Amniotic stem cell (primary cell): ENCODE data around the gene AGBL4.

Source experiments
- DNase-seq: peaks from one replicate; lab custom pipeline; 2025; lab: John Stamatoyannopoulos, UW

The AGBL4 gene

DNA sequence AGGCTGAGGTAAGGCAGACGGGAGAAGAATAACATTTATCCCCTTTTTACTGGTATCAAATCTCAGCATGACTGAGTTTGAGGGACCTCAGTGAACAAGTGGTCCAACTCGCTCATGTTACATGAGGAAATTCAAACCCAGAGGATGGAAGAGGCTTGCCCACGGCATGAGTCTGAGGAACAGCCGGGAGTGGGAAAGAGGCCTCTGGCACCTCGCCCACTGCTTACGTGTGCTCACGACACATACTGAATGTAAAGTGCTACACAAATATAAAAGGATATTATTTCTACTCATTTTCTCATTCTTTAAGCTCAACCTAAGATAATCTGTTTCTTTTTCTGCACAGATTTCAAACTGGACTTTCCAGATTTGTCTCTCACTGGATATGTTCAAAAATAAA lies 1261.8 kb downstream of the AGBL4 start:
- DNase-seq = peak; percentile 28

DNA sequence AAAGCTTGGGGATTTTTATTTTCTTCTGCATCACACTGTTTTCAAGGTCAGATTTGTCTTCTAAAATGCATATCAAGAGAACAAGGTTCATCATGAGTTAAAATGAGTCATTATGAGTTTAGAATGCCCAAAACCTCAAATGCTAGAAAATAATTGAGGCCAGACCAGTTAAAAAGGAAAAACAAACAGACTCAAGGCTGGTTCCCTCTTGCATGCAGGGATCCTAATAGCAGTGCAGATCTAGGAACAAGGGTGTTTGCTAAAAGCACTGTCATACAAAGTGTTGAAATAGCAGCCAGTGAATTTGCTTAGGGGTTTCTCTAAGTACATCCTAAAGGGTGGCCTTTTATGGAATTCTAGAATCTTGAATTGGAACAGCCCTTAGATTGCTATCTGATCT lies 1262.3 kb downstream of the AGBL4 start:
- no peak for DNase-seq

- DNase-seq = no peak
Observed at GRCh38 chr1:48760857-48761256, 1262.9 kb downstream of the AGBL4 start.

GRCh38 chr1:48758976-48759375 lies 1264.8 kb downstream of the AGBL4 start:
- no peak for DNase-seq

GRCh38 chr1:48757363-48757762 lies 1266.4 kb downstream of the AGBL4 start:
- no peak for DNase-seq

- DNase-seq = no peak
Observed at GRCh38 chr1:48756683-48757316, 1267.0 kb downstream of the AGBL4 start.

DNA sequence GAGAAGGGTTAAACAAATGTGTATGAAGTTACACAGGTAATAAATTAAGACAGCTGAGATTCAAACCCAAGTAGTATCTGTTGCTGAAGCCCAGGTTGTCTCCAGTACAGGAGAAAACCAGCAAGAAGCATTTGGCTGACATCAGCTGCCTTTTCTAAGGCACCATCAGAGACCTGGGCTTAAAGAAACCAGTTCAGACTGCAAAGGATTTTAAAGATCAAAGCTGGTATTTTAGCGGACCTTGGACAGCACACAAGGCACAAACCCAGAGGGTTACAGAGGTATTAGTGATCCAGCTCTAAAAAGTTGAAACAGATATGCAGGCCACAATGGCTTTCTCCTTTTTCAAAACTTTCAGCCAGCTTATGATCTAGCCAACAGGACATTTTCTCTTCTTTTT lies 1270.5 kb downstream of the AGBL4 start:
- DNase-seq = no peak

DNA sequence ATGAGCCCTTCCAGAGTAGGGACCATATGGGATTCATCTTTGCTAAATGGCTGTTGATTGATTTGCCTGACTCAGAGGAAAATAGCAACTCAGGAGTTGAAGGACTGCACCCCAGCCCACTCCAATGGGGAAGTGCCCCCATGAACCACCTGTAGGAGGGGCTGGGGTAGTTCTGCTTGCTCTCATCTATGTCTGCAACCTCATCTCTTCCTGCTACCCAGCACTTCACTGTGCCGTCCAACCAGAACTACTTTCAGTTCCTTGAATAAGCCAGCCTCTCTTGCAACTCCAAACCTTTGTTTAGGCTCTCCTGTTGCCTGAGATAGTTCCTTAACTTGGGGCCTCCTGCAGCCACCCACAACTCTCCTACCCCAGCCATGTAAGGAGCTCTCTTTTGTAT lies 1273.6 kb downstream of the AGBL4 start:
- no peak for DNase-seq

DNA sequence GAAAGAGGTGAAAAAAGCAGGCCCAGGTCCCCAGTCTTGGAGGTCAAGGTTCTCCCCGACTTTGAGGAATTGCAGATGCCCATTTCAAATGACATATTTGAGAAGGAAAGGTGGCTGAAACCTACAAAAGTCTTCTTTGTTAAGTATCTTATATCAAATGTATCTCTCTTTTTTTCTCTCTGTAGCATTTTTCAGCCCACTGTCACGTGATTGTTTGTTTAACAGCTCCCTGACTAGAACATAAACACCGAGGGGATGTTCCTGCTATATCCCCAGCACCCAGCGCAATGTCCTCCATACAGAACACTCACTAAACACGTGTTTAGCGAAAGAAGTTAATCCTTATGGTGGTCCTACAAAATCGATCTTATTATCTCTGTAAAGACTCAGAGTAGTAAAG lies 1274.7 kb downstream of the AGBL4 start:
- no peak for DNase-seq

DNA sequence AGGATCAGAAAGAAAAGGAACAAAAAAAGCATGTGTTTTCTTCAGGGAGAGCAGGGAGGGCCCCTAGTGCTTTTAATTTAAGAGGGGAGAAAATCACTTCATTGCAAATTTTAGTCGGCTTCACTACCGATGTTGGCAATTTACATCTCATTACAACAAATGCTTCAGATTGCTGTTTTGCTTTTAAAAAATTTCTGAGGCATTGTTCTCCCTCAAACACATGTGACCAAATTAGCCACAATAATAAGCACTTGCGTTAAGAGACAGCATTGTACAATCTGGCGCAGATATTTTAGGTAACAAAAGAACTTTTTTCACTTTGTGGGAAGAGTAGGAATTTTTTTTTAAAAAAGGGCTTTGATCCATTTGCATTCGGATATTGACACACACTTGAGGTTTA lies 1276.8 kb downstream of the AGBL4 start:
- DNase-seq = no peak

GRCh38 chr1:48744032-48744431 lies 1279.7 kb downstream of the AGBL4 start:
- DNase-seq = no peak

GRCh38 chr1:48743480-48743879 lies 1280.3 kb downstream of the AGBL4 start:
- DNase-seq = no peak

GRCh38 chr1:48741380-48741779 lies 1282.4 kb downstream of the AGBL4 start:
- DNase-seq = no peak

DNA sequence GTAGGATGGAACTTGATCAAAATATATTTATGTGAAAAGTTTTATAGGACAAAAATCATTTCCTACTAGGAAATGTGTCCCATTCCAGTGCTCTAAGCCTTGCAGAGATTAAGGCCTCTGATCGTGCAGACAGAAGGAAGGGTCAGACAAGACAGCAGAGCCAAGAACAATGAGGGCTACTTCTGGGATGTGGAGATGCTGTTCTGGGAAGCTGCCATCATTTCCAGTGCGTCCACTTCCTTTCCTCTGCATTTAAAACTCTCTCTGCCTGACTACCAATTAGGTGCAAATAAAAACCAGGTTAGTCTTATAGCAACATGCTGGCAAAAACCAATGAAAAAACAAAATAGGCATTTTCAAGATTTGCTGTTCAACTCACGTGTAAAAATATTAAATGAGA lies 1283.1 kb downstream of the AGBL4 start:
- no peak for DNase-seq

- DNase-seq = no peak
Observed at GRCh38 chr1:48739091-48739490, 1284.7 kb downstream of the AGBL4 start.

- DNase-seq = no peak
Observed at GRCh38 chr1:48738356-48738755, 1285.4 kb downstream of the AGBL4 start.

DNA sequence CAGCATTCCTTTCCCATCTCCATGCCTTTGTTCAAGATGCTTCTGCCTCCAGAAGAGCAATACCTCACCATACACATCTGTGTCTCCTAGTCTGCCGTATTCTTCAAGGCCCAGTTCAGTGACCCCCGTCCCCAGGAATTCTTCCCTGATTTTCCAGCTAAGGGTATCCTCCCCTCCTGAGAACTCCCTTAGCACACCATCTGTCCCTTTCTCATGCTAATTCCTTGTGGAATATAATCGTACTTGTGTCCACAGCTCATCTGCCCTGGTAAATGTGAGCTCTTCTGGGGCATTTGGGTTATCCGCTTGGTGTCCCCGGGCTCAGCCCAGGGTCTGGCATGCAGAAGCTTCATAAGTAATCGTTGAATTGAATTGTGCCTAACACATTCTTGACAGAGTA lies 1288.0 kb downstream of the AGBL4 start:
- no peak for DNase-seq

DNA sequence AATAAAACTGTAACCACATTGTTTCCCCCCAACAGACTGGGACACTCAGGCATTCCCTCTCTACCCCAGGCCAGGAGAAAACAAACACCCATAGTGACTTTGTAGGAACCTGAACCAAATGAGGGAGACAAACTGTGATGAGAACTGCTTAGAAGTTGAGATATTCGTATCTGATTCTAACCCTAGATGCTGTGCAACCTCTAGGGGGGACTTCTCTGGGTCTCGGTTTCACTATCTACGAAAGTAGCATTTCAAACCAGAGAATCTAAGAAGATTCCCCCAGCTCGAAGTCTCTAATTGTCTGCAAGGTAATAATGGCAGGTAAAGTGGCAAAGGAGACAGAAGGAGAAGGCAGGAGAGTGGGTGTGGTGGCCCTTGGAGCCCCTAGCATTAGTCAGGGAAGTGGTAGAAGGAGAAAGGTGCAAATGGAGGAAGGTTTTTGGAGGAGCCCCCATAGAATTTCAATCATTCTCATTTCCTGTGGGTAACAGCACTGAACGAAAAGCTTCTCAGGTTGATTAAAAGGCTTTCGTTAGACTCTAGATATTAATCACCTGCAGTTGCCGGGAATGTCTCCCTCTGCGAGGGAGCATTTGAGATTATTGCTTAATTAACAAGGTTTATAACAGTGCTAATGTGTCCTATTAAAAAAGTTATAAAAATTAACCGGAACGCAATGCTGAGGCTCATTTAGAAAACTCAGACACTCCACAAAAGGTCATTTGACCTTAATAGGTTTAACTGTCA lies 1293.4 kb downstream of the AGBL4 start:
- DNase-seq = no peak

GRCh38 chr1:48728584-48728983 lies 1295.2 kb downstream of the AGBL4 start:
- no peak for DNase-seq

- DNase-seq = no peak
Observed at GRCh38 chr1:48726557-48727215, 1297.1 kb downstream of the AGBL4 start.

DNA sequence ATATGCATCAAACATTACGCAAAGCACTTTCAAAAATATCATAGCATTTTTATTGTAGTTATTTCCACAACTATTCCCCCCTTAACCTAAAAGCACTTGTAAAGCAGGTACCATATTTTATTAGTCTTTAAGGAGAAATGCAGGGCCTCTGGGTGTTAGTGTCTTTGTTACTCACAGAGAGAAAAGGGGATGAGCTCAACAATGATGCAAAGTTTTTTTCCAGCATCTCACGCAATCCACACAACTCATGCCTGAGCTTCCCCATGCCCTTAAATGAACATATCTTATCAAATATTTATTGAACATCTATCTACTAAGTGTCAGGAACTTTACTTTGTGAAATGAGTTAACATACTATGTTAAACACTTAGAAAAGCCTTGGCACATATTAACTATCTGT lies 1297.6 kb downstream of the AGBL4 start:
- no peak for DNase-seq

DNA sequence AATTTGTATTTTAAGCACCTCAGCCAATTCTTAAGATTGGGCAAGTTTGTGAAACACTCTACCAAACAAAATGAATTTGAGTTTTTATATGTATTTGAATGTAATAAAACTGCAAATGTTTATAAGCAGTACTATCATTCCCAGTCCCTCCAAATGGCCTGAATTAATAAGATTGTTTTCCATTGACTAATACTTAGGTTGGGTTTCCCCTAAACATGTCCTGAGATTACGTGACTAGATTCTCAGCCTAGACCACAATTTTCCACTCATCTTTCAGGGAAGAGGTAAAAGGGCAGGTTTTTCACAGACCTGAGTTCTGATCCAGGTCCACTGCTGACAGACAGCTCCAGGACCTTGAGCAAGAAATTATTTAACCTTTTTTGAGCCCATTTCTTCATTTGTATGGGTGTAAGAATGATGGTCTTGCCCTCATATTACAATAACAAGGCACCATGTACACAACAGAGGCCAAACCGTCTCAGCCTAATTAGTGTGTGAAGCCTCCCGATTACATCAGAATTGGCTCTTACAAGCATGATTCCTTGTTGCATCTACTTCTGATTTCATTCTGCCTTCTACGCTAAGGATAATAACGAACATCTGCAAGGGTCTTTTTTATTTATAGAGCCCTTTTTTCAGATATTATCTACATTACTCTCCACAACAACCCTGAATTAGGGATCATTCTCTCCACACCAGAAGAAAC lies 1298.3 kb downstream of the AGBL4 start:
- no peak for DNase-seq

GRCh38 chr1:48720929-48721328 lies 1302.8 kb downstream of the AGBL4 start:
- no peak for DNase-seq
